Transverse colon (tissue), 4 donors: ENCODE data around the gene NDST4.

ENCODE experiments used
- EP300 ChIP-seq: sonication (generic); formaldehyde crosslinking; IDR thresholded peaks from one replicate; pipeline ENCODE4 v1.6.1; 2017; ENCODE audit warnings: antibody characterized with exemption, low read depth
- POLR2A ChIP-seq: fragments of 450-650 bp; IDR thresholded peaks from one replicate; pipeline ENCODE4 v1.6.1; 2016; ENCODE audit warnings: antibody characterized with exemption, mild to moderate bottlenecking, moderate library complexity
- POLR2AphosphoS5 ChIP-seq, 3 donors: sonication (generic); formaldehyde crosslinking; IDR thresholded peaks; one replicate each; pipeline ENCODE4 v1.6.1; 2016; ENCODE audit warnings: antibody characterized with exemption in 3 of 3
- TF ChIP-seq, protein P1 (sequence below), 5 experiments: fragments of 200-600 bp in 3 of 5; fragments of 450-650 bp in 2 of 5; sonication (generic) in 3 of 5; IDR thresholded peaks; 1 replicate in 2 of 5; 2 replicates in 3 of 5; pipeline ENCODE4 v1.5.1; 2016 to 2017; ENCODE audit warnings: antibody characterized with exemption in 5 of 5, inconsistent platforms in 3 of 5, mild to moderate bottlenecking in 2 of 5, moderate library complexity in 1 of 5

- no peak for TF ChIP-seq POLR2AphosphoS5 (IDR thresholded peaks at IDR 0.05)
- no peak for TF ChIP-seq POLR2A
- TF ChIP-seq, protein P1, sequence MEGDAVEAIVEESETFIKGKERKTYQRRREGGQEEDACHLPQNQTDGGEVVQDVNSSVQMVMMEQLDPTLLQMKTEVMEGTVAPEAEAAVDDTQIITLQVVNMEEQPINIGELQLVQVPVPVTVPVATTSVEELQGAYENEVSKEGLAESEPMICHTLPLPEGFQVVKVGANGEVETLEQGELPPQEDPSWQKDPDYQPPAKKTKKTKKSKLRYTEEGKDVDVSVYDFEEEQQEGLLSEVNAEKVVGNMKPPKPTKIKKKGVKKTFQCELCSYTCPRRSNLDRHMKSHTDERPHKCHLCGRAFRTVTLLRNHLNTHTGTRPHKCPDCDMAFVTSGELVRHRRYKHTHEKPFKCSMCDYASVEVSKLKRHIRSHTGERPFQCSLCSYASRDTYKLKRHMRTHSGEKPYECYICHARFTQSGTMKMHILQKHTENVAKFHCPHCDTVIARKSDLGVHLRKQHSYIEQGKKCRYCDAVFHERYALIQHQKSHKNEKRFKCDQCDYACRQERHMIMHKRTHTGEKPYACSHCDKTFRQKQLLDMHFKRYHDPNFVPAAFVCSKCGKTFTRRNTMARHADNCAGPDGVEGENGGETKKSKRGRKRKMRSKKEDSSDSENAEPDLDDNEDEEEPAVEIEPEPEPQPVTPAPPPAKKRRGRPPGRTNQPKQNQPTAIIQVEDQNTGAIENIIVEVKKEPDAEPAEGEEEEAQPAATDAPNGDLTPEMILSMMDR (IDR thresholded peaks at IDR 0.05) = no peak
- no peak for TF ChIP-seq EP300
Observed at GRCh38 chr4:114883641-114884040, 229.8 kb downstream of the NDST4 start.
